Measurements from ENCODE around the gene RFX1.

Gene RFX1

GRCh38 chr19:13958043-13958442 lies 48.1 kb downstream of the RFX1 start:
- no peak for TF ChIP-seq POU6F1 (CRISPR knock-in tag; IDR thresholded peaks at IDR 0.05; ENCODE audit: borderline replicate concordance, low read depth)
- TF ChIP-seq GLIS3 (CRISPR knock-in tag; IDR thresholded peaks at IDR 0.05): no peak
- no peak for TF ChIP-seq ESRRG (CRISPR knock-in tag; IDR thresholded peaks at IDR 0.05)
- no peak for TF ChIP-seq TOX (CRISPR knock-in tag; IDR thresholded peaks at IDR 0.05; ENCODE audit: borderline replicate concordance)
- TF ChIP-seq TSHZ2 (CRISPR knock-in tag; IDR thresholded peaks at IDR 0.05): no peak
- TF ChIP-seq BACH2 (CRISPR knock-in tag; IDR thresholded peaks at IDR 0.05; ENCODE audit: borderline replicate concordance): no peak
- no peak for TF ChIP-seq ARNTL (CRISPR knock-in tag; IDR thresholded peaks at IDR 0.05; ENCODE audit: borderline replicate concordance, low read depth)
- TF ChIP-seq PATZ1 (CRISPR knock-in tag; IDR thresholded peaks at IDR 0.05; ENCODE audit: borderline replicate concordance): no peak
- TF ChIP-seq SNAI2 (CRISPR knock-in tag; IDR thresholded peaks at IDR 0.05): no peak
- no peak for TF ChIP-seq OSR1 (CRISPR knock-in tag; IDR thresholded peaks at IDR 0.05)
- TF ChIP-seq CREB5 (CRISPR knock-in tag; IDR thresholded peaks at IDR 0.05; ENCODE audit: low read depth): no peak
- no peak for TF ChIP-seq ZNF8 (CRISPR knock-in tag; IDR thresholded peaks at IDR 0.05)
- TF ChIP-seq ZFP3 (CRISPR knock-in tag; IDR thresholded peaks at IDR 0.05): no peak
- ATAC-seq: no peak

GRCh38 chr19:13957051-13957450 lies 49.1 kb downstream of the RFX1 start:
- no peak for ATAC-seq
- no peak for TF ChIP-seq ZFP30 (CRISPR knock-in tag; IDR thresholded peaks at IDR 0.05)
- TF ChIP-seq RARB (CRISPR knock-in tag; IDR thresholded peaks at IDR 0.05): no peak
- TF ChIP-seq GLIS3 (CRISPR knock-in tag; IDR thresholded peaks at IDR 0.05): no peak
- no peak for TF ChIP-seq OSR1 (CRISPR knock-in tag; IDR thresholded peaks at IDR 0.05)
- no peak for TF ChIP-seq PATZ1 (CRISPR knock-in tag; IDR thresholded peaks at IDR 0.05; ENCODE audit: borderline replicate concordance)

GRCh38 chr19:13956365-13956744 lies 49.8 kb downstream of the RFX1 start:
- TF ChIP-seq ESRRG (CRISPR knock-in tag; IDR thresholded peaks at IDR 0.05) (no peak), ZNF8 (CRISPR knock-in tag; IDR thresholded peaks at IDR 0.05) (no peak), ARNTL (CRISPR knock-in tag; IDR thresholded peaks at IDR 0.05; ENCODE audit: borderline replicate concordance, low read depth) (no peak), TSHZ2 (CRISPR knock-in tag; IDR thresholded peaks at IDR 0.05) (no peak), PPARA (CRISPR knock-in tag; IDR thresholded peaks at IDR 0.05; ENCODE audit: borderline replicate concordance) (no peak), ZFP3 (CRISPR knock-in tag; IDR thresholded peaks at IDR 0.05) (no peak), POU6F1 (CRISPR knock-in tag; IDR thresholded peaks at IDR 0.05; ENCODE audit: borderline replicate concordance, low read depth) (no peak), TOX (CRISPR knock-in tag; IDR thresholded peaks at IDR 0.05; ENCODE audit: borderline replicate concordance) (no peak), ZC3H10 (CRISPR knock-in tag; IDR thresholded peaks at IDR 0.05) (no peak), GLIS3 (CRISPR knock-in tag; IDR thresholded peaks at IDR 0.05) (no peak), ZFP30 (CRISPR knock-in tag; IDR thresholded peaks at IDR 0.05) (no peak), CSDC2 (CRISPR knock-in tag; IDR thresholded peaks at IDR 0.05) (no peak), ZNF565 (CRISPR knock-in tag; conservative IDR thresholded peaks at IDR 0.05; ENCODE audit: low read depth) (no peak), CREB5 (CRISPR knock-in tag; IDR thresholded peaks at IDR 0.05; ENCODE audit: low read depth) (no peak)
- no peak for ATAC-seq

Data from SK-N-SH treated with all-trans-retinoic acid at 6 μM for 48 hours (cell line).